ENCODE results near the gene RPL10. TPM values are rescaled to one million over a fixed set of nuclear protein-coding genes. Genes with fewer than 3 reads are reported as not detected.

The RPL10 gene
- total RNA-seq, 1 donor from 2014 or later: 5,113 TPM

DNA sequence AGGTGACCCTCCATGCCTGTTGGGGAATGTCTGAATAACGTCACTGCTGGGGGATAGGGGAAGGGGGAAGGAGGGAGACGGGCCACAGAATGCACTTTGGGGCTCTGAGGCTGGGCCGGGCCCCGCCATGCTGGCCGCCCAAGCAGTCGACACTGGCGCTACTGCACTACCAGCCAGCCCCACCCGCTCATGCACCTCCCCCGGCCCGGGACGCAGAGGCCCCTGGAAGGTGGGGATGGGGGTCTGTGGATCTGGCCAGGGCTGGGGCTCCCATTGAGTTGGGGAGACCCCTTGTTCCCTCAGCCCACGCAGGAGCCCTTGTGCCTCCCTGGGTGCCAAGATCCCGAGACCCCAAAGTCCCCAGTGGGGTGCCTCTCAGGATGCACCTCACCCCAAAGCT, 41.6 kb upstream of the RPL10 start:
- Mint-ChIP-seq H3K4me3 (no peak overlapping the region), H3K4me1 (peaks cover 10% of the 10 kb centered on the region), H3K36me3 (ENCODE audit: low read depth) (peaks cover 55% of the 10 kb centered on the region), H3K9me3 (no peaks in the 10 kb centered on the region), H3K27me3 (no peaks in the 10 kb centered on the region), H3K27ac (no peak overlapping the region)
- CTCF ChIA-PET: no interaction called here
- TF ChIP-seq, protein P1, sequence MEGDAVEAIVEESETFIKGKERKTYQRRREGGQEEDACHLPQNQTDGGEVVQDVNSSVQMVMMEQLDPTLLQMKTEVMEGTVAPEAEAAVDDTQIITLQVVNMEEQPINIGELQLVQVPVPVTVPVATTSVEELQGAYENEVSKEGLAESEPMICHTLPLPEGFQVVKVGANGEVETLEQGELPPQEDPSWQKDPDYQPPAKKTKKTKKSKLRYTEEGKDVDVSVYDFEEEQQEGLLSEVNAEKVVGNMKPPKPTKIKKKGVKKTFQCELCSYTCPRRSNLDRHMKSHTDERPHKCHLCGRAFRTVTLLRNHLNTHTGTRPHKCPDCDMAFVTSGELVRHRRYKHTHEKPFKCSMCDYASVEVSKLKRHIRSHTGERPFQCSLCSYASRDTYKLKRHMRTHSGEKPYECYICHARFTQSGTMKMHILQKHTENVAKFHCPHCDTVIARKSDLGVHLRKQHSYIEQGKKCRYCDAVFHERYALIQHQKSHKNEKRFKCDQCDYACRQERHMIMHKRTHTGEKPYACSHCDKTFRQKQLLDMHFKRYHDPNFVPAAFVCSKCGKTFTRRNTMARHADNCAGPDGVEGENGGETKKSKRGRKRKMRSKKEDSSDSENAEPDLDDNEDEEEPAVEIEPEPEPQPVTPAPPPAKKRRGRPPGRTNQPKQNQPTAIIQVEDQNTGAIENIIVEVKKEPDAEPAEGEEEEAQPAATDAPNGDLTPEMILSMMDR (IDR thresholded peaks at IDR 0.05): no peak
- intact Hi-C loops (cut with micrococcal nuclease): no loop called here
- ATAC-seq (ENCODE audit: low read depth) (no peak), DNase-seq (no peak)
- POLR2A ChIA-PET: no interaction called here

DNA sequence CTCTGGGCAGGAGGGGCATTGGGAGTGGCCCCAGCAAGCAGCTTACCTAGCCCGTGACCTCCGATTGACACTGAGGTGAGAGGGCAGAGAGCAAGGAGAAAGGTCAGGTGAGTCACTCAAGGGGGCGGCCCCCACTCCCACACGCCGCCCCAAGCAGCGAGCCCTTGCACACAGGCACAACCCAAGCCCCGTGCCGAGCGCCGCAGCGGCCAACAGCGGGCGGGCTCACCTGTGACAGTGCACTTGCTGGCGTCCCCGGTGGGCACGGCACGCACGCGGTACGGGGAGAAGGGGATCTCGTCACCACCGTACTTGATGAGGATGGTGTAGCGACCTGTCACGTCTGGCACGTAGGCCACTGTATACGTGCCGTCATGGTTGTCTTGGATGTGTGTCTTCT, 41.0 kb upstream of the RPL10 start:
- H3K4me1 Mint-ChIP-seq: peaks cover 3% of the 10 kb centered on the region
- intact Hi-C loops (cut with micrococcal nuclease): no loop called here
- ChIA-PET CTCF (no interaction called here), POLR2A (interaction anchor here (1.3 kb wide), 1 partner anchor 14 kb away, joined by 11 read pairs; no protein-coding TSS in a partner anchor)
- H3K36me3 Mint-ChIP-seq (ENCODE audit: low read depth): peaks cover 55% of the 10 kb centered on the region
- TF ChIP-seq, protein P1 (IDR thresholded peaks at IDR 0.05): no peak
- DNase-seq (no peak), ATAC-seq (ENCODE audit: low read depth) (no peak)
- no peak overlapping the region for H3K27ac Mint-ChIP-seq
- H3K4me3 Mint-ChIP-seq: no peak overlapping the region
- no peaks in the 10 kb centered on the region for H3K9me3 Mint-ChIP-seq
- H3K27me3 Mint-ChIP-seq: no peaks in the 10 kb centered on the region

DNA sequence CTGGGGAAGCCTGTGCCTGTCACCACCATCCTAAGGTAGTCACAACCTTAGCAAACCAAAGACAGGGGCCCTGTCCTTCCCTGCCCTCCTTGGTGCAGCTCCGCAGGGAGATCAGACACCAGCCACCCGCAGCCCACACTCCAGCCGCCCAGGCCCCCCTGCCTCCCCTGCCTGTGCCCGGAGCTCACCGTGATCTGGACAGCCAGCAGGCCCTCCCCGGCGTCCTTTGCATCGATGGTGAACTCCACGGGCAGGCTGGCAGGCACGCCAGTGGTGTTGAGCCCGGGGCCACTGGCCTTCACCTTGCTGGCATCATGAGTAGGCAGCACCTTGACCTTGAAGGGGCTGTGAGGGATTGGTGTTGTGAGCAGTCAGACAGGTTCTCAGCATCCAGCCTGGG, 40.2 kb upstream of the RPL10 start:
- H3K27ac Mint-ChIP-seq: no peak overlapping the region
- CTCF ChIA-PET: no interaction called here
- DNase-seq: no peak
- no peak overlapping the region for H3K4me3 Mint-ChIP-seq
- H3K4me1 Mint-ChIP-seq: peaks cover 2% of the 10 kb centered on the region
- intact Hi-C loops (cut with micrococcal nuclease): no loop called here
- TF ChIP-seq, protein P1 (IDR thresholded peaks at IDR 0.05): no peak
- ATAC-seq (ENCODE audit: low read depth): no peak
- no peaks in the 10 kb centered on the region for H3K9me3 Mint-ChIP-seq
- H3K36me3 Mint-ChIP-seq (ENCODE audit: low read depth): peaks cover 59% of the 10 kb centered on the region
- H3K27me3 Mint-ChIP-seq: no peaks in the 10 kb centered on the region
- POLR2A ChIA-PET: interaction anchor here (0.6 to 1.3 kb wide), 2 partner anchors 13 to 18 kb away, joined by 4 to 11 read pairs; no protein-coding TSS in a partner anchor

DNA sequence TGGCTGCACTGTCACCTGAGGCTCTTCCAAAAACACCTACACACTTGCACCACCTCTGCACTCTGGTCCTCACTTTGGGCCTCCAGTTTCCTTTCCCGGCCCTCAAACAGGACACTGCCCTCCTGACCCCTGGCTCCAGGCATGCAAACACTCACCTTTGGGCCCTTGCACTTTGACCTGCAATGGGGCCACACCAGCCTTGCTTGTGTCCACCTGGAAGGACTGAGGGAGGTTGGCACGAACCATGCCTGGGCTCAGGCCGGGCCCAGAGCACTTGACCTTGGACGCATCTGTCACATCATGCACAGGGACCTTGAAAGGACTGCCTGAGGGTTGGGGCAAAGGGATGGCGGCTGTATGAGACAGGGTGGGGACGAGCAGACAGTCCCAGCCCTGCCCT, 39.3 kb upstream of the RPL10 start:
- peaks cover 54% of the 10 kb centered on the region for H3K36me3 Mint-ChIP-seq (ENCODE audit: low read depth)
- ATAC-seq (ENCODE audit: low read depth): no peak
- intact Hi-C loops (cut with micrococcal nuclease): no loop called here
- H3K27me3 Mint-ChIP-seq: no peaks in the 10 kb centered on the region
- CTCF ChIA-PET: no interaction called here
- DNase-seq: no peak
- H3K4me1 Mint-ChIP-seq: peaks cover 2% of the 10 kb centered on the region
- TF ChIP-seq, protein P1 (IDR thresholded peaks at IDR 0.05): no peak
- H3K4me3 Mint-ChIP-seq: no peak overlapping the region
- no peak overlapping the region for H3K27ac Mint-ChIP-seq
- H3K9me3 Mint-ChIP-seq: no peaks in the 10 kb centered on the region
- POLR2A ChIA-PET: no interaction called here

DNA sequence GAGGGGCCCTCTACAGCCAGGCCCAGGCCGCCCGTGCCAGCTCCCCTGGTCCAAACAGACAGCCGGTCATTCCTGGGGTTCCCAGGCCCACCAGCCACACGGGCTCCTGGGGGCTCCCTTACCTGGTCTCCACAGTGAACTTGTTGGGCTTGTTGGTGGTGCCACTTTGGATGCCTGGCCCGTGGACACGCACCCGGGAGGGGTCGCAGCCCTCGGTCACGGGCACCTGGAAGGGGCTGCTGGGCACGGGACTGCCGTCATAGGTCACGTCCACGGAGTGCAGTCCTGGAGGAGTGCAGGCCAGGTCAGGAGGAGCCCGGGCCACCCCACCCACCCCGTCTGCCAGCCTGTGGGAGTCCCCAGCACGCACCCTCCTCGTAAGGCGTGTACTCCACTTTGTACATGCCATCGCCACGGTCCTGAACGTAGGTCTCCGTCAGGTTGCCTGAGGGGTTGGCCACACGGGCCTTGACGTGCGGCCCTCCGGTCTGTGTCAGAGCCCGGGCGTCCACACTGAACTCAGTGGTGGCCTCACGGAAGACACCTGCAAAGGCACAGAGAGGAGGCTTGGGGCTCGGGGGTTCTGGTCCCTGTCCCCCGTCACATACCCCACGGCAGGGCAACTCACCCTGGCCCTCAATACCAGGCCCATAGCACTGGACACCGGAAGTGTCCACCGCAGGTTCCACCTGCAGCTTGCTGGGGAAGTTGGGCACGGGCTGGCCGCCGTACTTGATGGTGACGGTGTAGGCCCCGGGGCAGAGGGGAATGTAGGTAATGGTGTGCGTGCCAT, 38.6 kb upstream of the RPL10 start:
- CTCF ChIA-PET: no interaction called here
- Mint-ChIP-seq H3K9me3 (no peaks in the 10 kb centered on the region), H3K4me3 (no peak overlapping the region), H3K4me1 (peaks cover 2% of the 10 kb centered on the region), H3K36me3 (ENCODE audit: low read depth) (peaks cover 57% of the 10 kb centered on the region), H3K27me3 (no peaks in the 10 kb centered on the region), H3K27ac (no peak overlapping the region)
- POLR2A ChIA-PET: no interaction called here
- intact Hi-C loops (cut with micrococcal nuclease): no loop called here
- TF ChIP-seq, protein P1 (IDR thresholded peaks at IDR 0.05): no peak
- DNase-seq: no peak
- ATAC-seq (ENCODE audit: low read depth): no peak
